OCI-LY7 (cell line): ENCODE measurements around the gene INHBB. TPM values are rescaled to one million over a fixed set of nuclear protein-coding genes. Genes with fewer than 3 reads are reported as not detected.

ENCODE experiments used
- BruUV-seq: library from RNA; stranded (reverse); fragments of 400-500 nt; replicated peaks from 2 replicates; lab custom pipeline; 2021; lab: Mats Ljungman, UMichigan
- CTCF ChIA-PET: fragments of 300-600 bp; sonication (Branson Sonifier 250); formaldehyde crosslinking; loops from one replicate; lab custom pipeline; 2022; ENCODE audit warnings: antibody characterized with exemption; ENCODE audit not compliant: unreplicated experiment; lab: Charles Lee
- POLR2A ChIA-PET: fragments of 300-600 bp; sonication (Branson Sonifier 250); formaldehyde crosslinking; loops from one replicate; lab custom pipeline; 2022; ENCODE audit warnings: antibody characterized with exemption; lab: Charles Lee
- DNase-seq: peaks from one replicate; pipeline ENCODE4 v3.0.0-alpha.2; 2015; ENCODE audit warnings: low spot score
- H2AFZ ChIP-seq: fragments of 200-600 bp; sonication (generic), shearing (Covaris generic); 2 replicates; pipeline ENCODE4 v1.6.1; 2014; ENCODE audit warnings: mild to moderate bottlenecking, antibody characterized with exemption, low read length, moderate library complexity
- H3K27ac ChIP-seq: fragments of 200-600 bp; sonication (generic); 2 replicates; pipeline ENCODE4 v1.5.1; 2014; ENCODE audit warnings: mixed run types, low read depth, mild to moderate bottlenecking, moderate library complexity, low read length, inconsistent platforms; ENCODE audit not compliant: poor library complexity, severe bottlenecking
- H3K36me3 ChIP-seq: fragments of 200-600 bp; sonication (generic); 2 replicates; pipeline ENCODE4 v1.6.1; 2014; ENCODE audit warnings: mild to moderate bottlenecking, antibody characterized with exemption, low read length, moderate library complexity, mixed read lengths; ENCODE audit not compliant: insufficient read depth
- H3K4me1 ChIP-seq: fragments of 200-600 bp; sonication (generic); 2 replicates; pipeline ENCODE4 v1.5.1; 2014; ENCODE audit warnings: mild to moderate bottlenecking, low read length; ENCODE audit not compliant: insufficient read depth, poor library complexity, severe bottlenecking
- H3K4me2 ChIP-seq: fragments of 200-600 bp; sonication (generic); 2 replicates; pipeline ENCODE4 v1.6.1; 2014; ENCODE audit warnings: mild to moderate bottlenecking, low read length
- H3K4me3 ChIP-seq: fragments of 200-600 bp; sonication (generic); 2 replicates; pipeline ENCODE4 v1.5.1; 2014; ENCODE audit warnings: mild to moderate bottlenecking, low read depth, low read length; ENCODE audit not compliant: poor library complexity, severe bottlenecking
- H3K79me2 ChIP-seq: fragments of 200-600 bp; sonication (generic); 2 replicates; pipeline ENCODE4 v1.6.1; 2016; ENCODE audit warnings: low read depth, mild to moderate bottlenecking, low read length, moderate library complexity, mixed read lengths; ENCODE audit not compliant: insufficient read depth
- H3K9me2 ChIP-seq: fragments of 200-600 bp; sonication (generic); 2 replicates; pipeline ENCODE4 v1.6.1; 2016; ENCODE audit warnings: mild to moderate bottlenecking, low read length, mixed read lengths; ENCODE audit not compliant: insufficient read depth
- H3K9me3 ChIP-seq: fragments of 200-600 bp; sonication (generic); 2 replicates; pipeline ENCODE4 v1.6.1; 2014; ENCODE audit warnings: mild to moderate bottlenecking, mixed run types, low read length, mixed read lengths
- H4K20me1 ChIP-seq: fragments of 200-600 bp; sonication (generic); 2 replicates; pipeline ENCODE4 v1.6.1; 2014; ENCODE audit warnings: mild to moderate bottlenecking, antibody characterized with exemption, low read length, moderate library complexity, mixed read lengths; ENCODE audit not compliant: insufficient read depth
- CTCF ChIP-seq: fragments of 200-600 bp; sonication (generic); conservative IDR thresholded peaks from 2 replicates; pipeline ENCODE4 v1.5.1; 2014; ENCODE audit warnings: mild to moderate bottlenecking, antibody characterized with exemption, low read length, moderate library complexity, mixed read lengths
- EZH2phosphoT487 ChIP-seq: fragments of 200-600 bp; sonication (generic); IDR thresholded peaks from 2 replicates; pipeline ENCODE4 v1.6.1; 2018; ENCODE audit warnings: low read depth, borderline replicate concordance, mild to moderate bottlenecking, mixed run types, antibody characterized with exemption, low read length, moderate library complexity, mixed read lengths
- intact Hi-C: fragments of 100-400 bp; cut with micrococcal nuclease; formaldehyde crosslinking; loops from one replicate; pipeline ENCODE4 v1.10.0; 2022; ENCODE audit not compliant: unreplicated experiment
- total RNA-seq, 2 experiments: library from RNA; depleted of rRNA in 1 of 2; stranded (reverse); fragments of >200 nt in 1 of 2; shearing (Covaris generic) in 1 of 2; gene quantifications; 2 replicates each; pipeline ENCODE4 v1.2.3, GENCODE V29; 2014 to 2022

The INHBB gene
- total RNA-seq, 2 experiments from 2014 or later: not detected

- Histone ChIP-seq H3K9me3 (no peaks in the 10 kb centered on the region), H2AFZ (no peak overlapping the region), H3K36me3 (no peaks in the 10 kb centered on the region), H3K4me1 (no peaks in the 10 kb centered on the region), H3K9me2 (no peaks in the 10 kb centered on the region), H3K4me2 (no peak overlapping the region), H3K79me2 (no peaks in the 10 kb centered on the region), H4K20me1 (no peaks in the 10 kb centered on the region), H3K4me3 (no peak overlapping the region), H3K27ac (no peak overlapping the region)
- ChIA-PET CTCF (no interaction called here), POLR2A (no interaction called here)
- no peak for TF ChIP-seq EZH2phosphoT487
- TF ChIP-seq CTCF: no peak
- no TSS peak for BruUV-seq
- no peak for DNase-seq
- intact Hi-C loops: no loop called here
These were observed 14.0 kb upstream of the INHBB start for GRCh38 chr2:120331903-120332302.

- no peak overlapping the region for H3K27ac ChIP-seq
- no peak overlapping the region for H3K4me3 ChIP-seq
- H3K79me2 ChIP-seq: no peaks in the 10 kb centered on the region
- H4K20me1 ChIP-seq: no peaks in the 10 kb centered on the region
- H3K9me2 ChIP-seq: no peaks in the 10 kb centered on the region
- DNase-seq: no peak
- ChIA-PET CTCF (no interaction called here), POLR2A (no interaction called here)
- H3K4me1 ChIP-seq: no peaks in the 10 kb centered on the region
- intact Hi-C loops: no loop called here
- no peak overlapping the region for H2AFZ ChIP-seq
- H3K36me3 ChIP-seq: no peaks in the 10 kb centered on the region
- no peaks in the 10 kb centered on the region for H3K9me3 ChIP-seq
- no peak overlapping the region for H3K4me2 ChIP-seq
- TF ChIP-seq EZH2phosphoT487: no peak
- TF ChIP-seq CTCF: no peak
- BruUV-seq: no TSS peak
These were observed 13.6 kb upstream of the INHBB start for GRCh38 chr2:120332384-120332783.

- no TSS peak for BruUV-seq
- no peak for DNase-seq
- TF ChIP-seq CTCF (no peak), EZH2phosphoT487 (no peak)
- H3K4me1 ChIP-seq: no peaks in the 10 kb centered on the region
- H3K36me3 ChIP-seq: no peaks in the 10 kb centered on the region
- intact Hi-C loops: no loop called here
- H3K4me3 ChIP-seq: no peak overlapping the region
- no peak overlapping the region for H3K4me2 ChIP-seq
- no peak overlapping the region for H3K27ac ChIP-seq
- CTCF ChIA-PET: no interaction called here
- POLR2A ChIA-PET: no interaction called here
- no peaks in the 10 kb centered on the region for H3K79me2 ChIP-seq
- no peaks in the 10 kb centered on the region for H3K9me2 ChIP-seq
- H3K9me3 ChIP-seq: no peaks in the 10 kb centered on the region
- H2AFZ ChIP-seq: no peak overlapping the region
- H4K20me1 ChIP-seq: no peaks in the 10 kb centered on the region
These were observed 11.9 kb upstream of the INHBB start for GRCh38 chr2:120334068-120334467.
